HUES6 (cell line): ENCODE data around the gene MST1R.

Experiments
- H3K27ac ChIP-seq: 2 replicates; pipeline ENCODE4 v1.7.0; 2013; ENCODE audit warnings: low read depth, mild to moderate bottlenecking, low read length, inconsistent platforms
- H3K27me3 ChIP-seq: 2 replicates; pipeline ENCODE4 v1.6.1; 2013; ENCODE audit warnings: low read length; ENCODE audit not compliant: control insufficient read depth, insufficient read depth
- H3K36me3 ChIP-seq: 2 replicates; pipeline ENCODE4 v1.6.1; 2013; ENCODE audit warnings: low read length; ENCODE audit not compliant: control insufficient read depth, insufficient read depth
- H3K4me1 ChIP-seq: 2 replicates; pipeline ENCODE4 v1.6.1; 2013; ENCODE audit warnings: low read length; ENCODE audit not compliant: control insufficient read depth, insufficient read depth
- H3K4me3 ChIP-seq: 2 replicates; pipeline ENCODE4 v1.5.1; 2013; ENCODE audit warnings: low read depth, low read length
- H3K9ac ChIP-seq: one replicate; pipeline ENCODE4 v1.6.1; 2013; ENCODE audit warnings: mild to moderate bottlenecking, low read length
- H3K9me3 ChIP-seq: 2 replicates; pipeline ENCODE4 v1.6.1; 2013; ENCODE audit warnings: low read depth, low read length; ENCODE audit not compliant: control insufficient read depth, insufficient read depth

MST1R gene

GRCh38 chr3:49899815-49900214 lies 3.9 kb downstream of the MST1R start:
- Histone ChIP-seq H3K27ac (no peak overlapping the region), H3K9me3 (no peaks in the 10 kb centered on the region), H3K4me3 (no peak overlapping the region)

GRCh38 chr3:49898991-49899390 lies 4.7 kb downstream of the MST1R start:
- Histone ChIP-seq H3K9me3 (no peaks in the 10 kb centered on the region), H3K4me3 (no peak overlapping the region), H3K27ac (no peak overlapping the region), H3K36me3 (no peaks in the 10 kb centered on the region), H3K27me3 (no peaks in the 10 kb centered on the region), H3K4me1 (peaks cover 7% of the 10 kb centered on the region), H3K9ac (no peak overlapping the region)

More at GRCh38 chr3:49899815-49900214, 3.9 kb downstream of the MST1R start:
- Histone ChIP-seq H3K27me3 (no peaks in the 10 kb centered on the region), H3K9ac (no peak overlapping the region), H3K4me1 (peaks cover 9% of the 10 kb centered on the region), H3K36me3 (no peaks in the 10 kb centered on the region)

GRCh38 chr3:49896345-49896744 lies 7.3 kb downstream of the MST1R start:
- Histone ChIP-seq H3K36me3 (no peaks in the 10 kb centered on the region), H3K9me3 (no peaks in the 10 kb centered on the region), H3K27ac (no peak overlapping the region), H3K4me3 (no peak overlapping the region), H3K9ac (no peak overlapping the region), H3K27me3 (no peaks in the 10 kb centered on the region), H3K4me1 (no peaks in the 10 kb centered on the region; the same call in 1 of the 2 replicates)

GRCh38 chr3:49895791-49896190 lies 7.9 kb downstream of the MST1R start:
- Histone ChIP-seq H3K27ac (no peak overlapping the region), H3K27me3 (no peaks in the 10 kb centered on the region), H3K9ac (no peak overlapping the region), H3K4me1 (no peaks in the 10 kb centered on the region; the same call in 1 of the 2 replicates), H3K4me3 (no peak overlapping the region), H3K36me3 (no peaks in the 10 kb centered on the region), H3K9me3 (no peaks in the 10 kb centered on the region)

- no peak overlapping the region for H3K27ac ChIP-seq
- H3K9me3 ChIP-seq, result no peaks in the 10 kb centered on the region
- H3K9ac ChIP-seq, result no peak overlapping the region
- no peak overlapping the region for H3K4me3 ChIP-seq
- H3K27me3 ChIP-seq, result no peaks in the 10 kb centered on the region
- no peaks in the 10 kb centered on the region for H3K4me1 ChIP-seq
- no peaks in the 10 kb centered on the region for H3K36me3 ChIP-seq
Observed at GRCh38 chr3:49889296-49889695, 14.4 kb downstream of the MST1R start.

- H3K9ac ChIP-seq, result no peak overlapping the region
- H3K4me3 ChIP-seq, result no peak overlapping the region
- H3K9me3 ChIP-seq, result no peaks in the 10 kb centered on the region
- H3K27me3 ChIP-seq, result no peaks in the 10 kb centered on the region
- H3K27ac ChIP-seq, result no peak overlapping the region
- H3K36me3 ChIP-seq, result no peaks in the 10 kb centered on the region
- peaks cover 6% of the 10 kb centered on the region for H3K4me1 ChIP-seq
Observed at GRCh38 chr3:49886922-49887265, 16.8 kb downstream of the MST1R start.

GRCh38 chr3:49883998-49884397 lies 19.7 kb downstream of the MST1R start:
- no peaks in the 10 kb centered on the region for H3K36me3 ChIP-seq
- H3K27ac ChIP-seq, result no peak overlapping the region
- no peaks in the 10 kb centered on the region for H3K27me3 ChIP-seq
- no peak overlapping the region for H3K4me3 ChIP-seq
- no peak overlapping the region for H3K9ac ChIP-seq
- H3K4me1 ChIP-seq, result peaks cover 23% of the 10 kb centered on the region
- H3K9me3 ChIP-seq, result no peaks in the 10 kb centered on the region

- no peaks in the 10 kb centered on the region for H3K27me3 ChIP-seq
- H3K4me3 ChIP-seq, result no peak overlapping the region
- H3K9me3 ChIP-seq, result no peaks in the 10 kb centered on the region
- no peaks in the 10 kb centered on the region for H3K36me3 ChIP-seq
- H3K9ac ChIP-seq, result no peak overlapping the region
- H3K27ac ChIP-seq, result no peak overlapping the region
- H3K4me1 ChIP-seq, result peaks cover 23% of the 10 kb centered on the region
Observed at GRCh38 chr3:49882166-49882565, 21.5 kb downstream of the MST1R start.

- Histone ChIP-seq H3K36me3 (no peaks in the 10 kb centered on the region), H3K4me1 (peaks cover 23% of the 10 kb centered on the region), H3K27me3 (no peaks in the 10 kb centered on the region), H3K27ac (no peak overlapping the region), H3K9me3 (no peaks in the 10 kb centered on the region), H3K4me3 (no peak overlapping the region), H3K9ac (no peak overlapping the region)
Observed at GRCh38 chr3:49880581-49881315, 22.9 kb downstream of the MST1R start.

GRCh38 chr3:49879721-49880120 lies 24.0 kb downstream of the MST1R start:
- Histone ChIP-seq H3K4me1 (peaks cover 23% of the 10 kb centered on the region), H3K9ac (no peak overlapping the region), H3K27me3 (no peaks in the 10 kb centered on the region), H3K27ac (no peak overlapping the region), H3K9me3 (no peaks in the 10 kb centered on the region), H3K36me3 (no peaks in the 10 kb centered on the region), H3K4me3 (no peak overlapping the region)

GRCh38 chr3:49878686-49879085 lies 25.0 kb downstream of the MST1R start:
- Histone ChIP-seq H3K27ac (no peak overlapping the region), H3K27me3 (no peaks in the 10 kb centered on the region), H3K9me3 (no peaks in the 10 kb centered on the region), H3K4me1 (peaks cover 23% of the 10 kb centered on the region), H3K4me3 (no peak overlapping the region), H3K9ac (no peak overlapping the region), H3K36me3 (no peaks in the 10 kb centered on the region)
